ENCODE measurements around the gene AKAP6. TPM values are rescaled to one million over a fixed set of nuclear protein-coding genes. Genes with fewer than 3 reads are reported as not detected.

The AKAP6 gene
- polyA plus RNA-seq, 2 donors = 1.5 to 1.6 TPM

DNA sequence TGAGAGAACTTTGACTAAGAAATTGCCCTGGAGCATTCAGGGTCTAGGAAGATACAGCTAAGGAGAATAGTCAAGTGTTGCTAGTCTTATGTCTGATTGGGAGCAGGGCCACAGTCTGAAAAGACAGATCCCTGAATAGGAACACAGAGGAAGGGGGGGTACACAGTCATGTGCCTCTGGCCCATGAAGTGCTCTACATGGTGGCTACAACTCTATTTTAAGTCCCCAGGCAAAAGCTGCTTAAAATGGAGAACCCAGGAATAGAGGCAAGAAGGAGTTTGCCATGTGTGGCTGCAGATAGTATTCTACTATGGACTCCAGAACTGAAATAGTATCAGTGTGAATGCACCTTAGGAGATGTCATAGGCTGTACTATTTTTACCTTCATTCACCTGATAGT lies 491.6 kb downstream of the AKAP6 start:
- no peaks in the 10 kb centered on the region for H3K36me3 ChIP-seq (ENCODE audit: control insufficient read depth in 2 of 2, insufficient read depth in 2 of 2, low read length in 1 of 2)

DNA sequence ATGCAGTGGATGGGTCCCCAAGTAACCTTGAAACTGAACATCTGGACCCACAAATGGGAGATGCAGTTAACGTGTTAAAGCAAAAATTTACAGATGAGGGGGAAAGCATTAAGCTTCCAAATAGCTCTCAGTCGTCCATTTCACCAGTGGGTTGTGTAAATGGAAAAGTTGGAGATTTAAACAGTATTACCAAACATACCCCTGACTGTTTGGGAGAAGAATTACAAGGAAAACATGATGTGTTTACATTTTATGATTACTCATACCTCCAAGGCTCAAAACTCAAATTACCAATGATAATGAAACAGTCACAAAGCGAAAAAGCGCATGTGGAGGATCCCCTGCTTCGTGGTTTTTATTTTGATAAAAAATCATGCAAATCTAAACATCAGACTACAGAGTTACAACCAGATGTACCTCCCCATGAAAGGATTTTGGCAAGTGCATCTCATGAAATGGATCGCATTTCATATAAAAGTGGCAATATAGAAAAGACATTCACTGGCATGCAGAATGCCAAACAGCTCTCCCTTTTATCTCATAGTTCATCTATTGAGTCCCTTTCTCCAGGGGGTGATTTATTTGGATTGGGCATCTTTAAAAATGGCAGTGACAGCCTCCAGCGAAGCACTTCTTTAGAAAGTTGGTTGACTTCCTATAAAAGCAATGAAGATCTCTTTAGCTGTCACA lies 493.0 kb downstream of the AKAP6 start:
- H3K36me3 ChIP-seq (ENCODE audit: control insufficient read depth in 2 of 2, insufficient read depth in 2 of 2, low read length in 1 of 2) = no peaks in the 10 kb centered on the region
- no peak overlapping the region for H3K27ac ChIP-seq (ENCODE audit: low read depth in 2 of 2, low read length in 1 of 2)
- H3K27me3 ChIP-seq (ENCODE audit: control insufficient read depth in 1 of 2, insufficient read depth in 2 of 2, low read length in 2 of 2) = no peaks in the 10 kb centered on the region
- WGBS, 2 donors = 83 to 87% methylated on average over 7 of the region's 7 CpGs
- no peaks in the 10 kb centered on the region for H3K4me1 ChIP-seq (ENCODE audit: control insufficient read depth in 2 of 2, insufficient read depth in 2 of 2, low read length in 1 of 2)
- H3K9me3 ChIP-seq (ENCODE audit: control insufficient read depth in 2 of 2, insufficient read depth in 1 of 2, low read depth in 1 of 2, low read length in 1 of 2) = no peaks in the 10 kb centered on the region
- H3K4me3 ChIP-seq (ENCODE audit: low read depth in 1 of 2, low read length in 2 of 2) = no peak overlapping the region

More for the DNA sequence above, 491.6 kb downstream of the AKAP6 start:
- Histone ChIP-seq H3K27ac (ENCODE audit: low read depth in 2 of 2, low read length in 1 of 2) (no peak overlapping the region), H3K27me3 (ENCODE audit: control insufficient read depth in 1 of 2, insufficient read depth in 2 of 2, low read length in 2 of 2) (no peaks in the 10 kb centered on the region), H3K9me3 (ENCODE audit: control insufficient read depth in 2 of 2, insufficient read depth in 1 of 2, low read depth in 1 of 2, low read length in 1 of 2) (no peaks in the 10 kb centered on the region), H3K4me3 (ENCODE audit: low read depth in 1 of 2, low read length in 2 of 2) (no peak overlapping the region), H3K4me1 (ENCODE audit: control insufficient read depth in 2 of 2, insufficient read depth in 2 of 2, low read length in 1 of 2) (no peaks in the 10 kb centered on the region)

DNA sequence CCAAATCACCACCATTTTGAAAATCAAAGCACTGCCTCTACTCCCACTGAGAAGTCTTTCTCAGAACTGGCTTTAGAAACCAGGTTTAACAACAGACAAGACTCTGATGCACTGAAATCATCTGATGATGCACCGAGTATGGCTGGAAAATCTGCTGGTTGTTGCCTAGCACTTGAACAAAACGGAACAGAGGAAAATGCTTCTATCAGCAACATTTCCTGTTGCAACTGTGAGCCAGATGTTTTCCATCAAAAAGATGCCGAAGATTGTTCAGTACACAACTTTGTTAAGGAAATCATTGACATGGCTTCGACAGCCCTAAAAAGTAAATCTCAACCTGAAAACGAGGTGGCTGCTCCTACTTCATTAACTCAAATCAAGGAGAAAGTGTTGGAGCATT lies 494.6 kb downstream of the AKAP6 start:
- Histone ChIP-seq H3K4me3 (ENCODE audit: low read depth in 1 of 2, low read length in 2 of 2) (no peak overlapping the region), H3K4me1 (ENCODE audit: control insufficient read depth in 2 of 2, insufficient read depth in 2 of 2, low read length in 1 of 2) (no peaks in the 10 kb centered on the region), H3K27ac (ENCODE audit: low read depth in 2 of 2, low read length in 1 of 2) (no peak overlapping the region), H3K9me3 (ENCODE audit: control insufficient read depth in 2 of 2, insufficient read depth in 1 of 2, low read depth in 1 of 2, low read length in 1 of 2) (no peaks in the 10 kb centered on the region), H3K27me3 (ENCODE audit: control insufficient read depth in 1 of 2, insufficient read depth in 2 of 2, low read length in 2 of 2) (no peaks in the 10 kb centered on the region), H3K36me3 (ENCODE audit: control insufficient read depth in 2 of 2, insufficient read depth in 2 of 2, low read length in 1 of 2) (no peaks in the 10 kb centered on the region)
- WGBS, 2 donors = 73 to 78% methylated on average over 5 of the region's 5 CpGs

DNA sequence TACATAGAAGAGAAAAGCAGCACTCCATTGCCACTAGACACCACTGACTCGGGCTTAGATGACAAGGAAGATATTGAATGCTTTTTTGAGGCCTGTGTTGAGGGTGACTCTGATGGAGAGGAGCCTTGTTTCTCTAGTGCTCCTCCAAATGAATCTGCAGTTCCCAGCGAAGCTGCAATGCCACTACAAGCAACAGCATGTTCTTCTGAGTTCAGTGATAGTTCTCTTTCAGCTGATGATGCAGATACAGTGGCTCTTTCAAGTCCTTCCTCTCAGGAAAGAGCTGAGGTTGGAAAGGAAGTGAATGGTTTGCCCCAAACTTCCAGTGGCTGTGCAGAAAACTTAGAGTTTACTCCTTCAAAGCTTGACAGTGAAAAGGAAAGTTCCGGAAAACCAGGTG lies 495.1 kb downstream of the AKAP6 start:
- H3K4me1 ChIP-seq (ENCODE audit: control insufficient read depth in 2 of 2, insufficient read depth in 2 of 2, low read length in 1 of 2) = no peaks in the 10 kb centered on the region
- H3K27me3 ChIP-seq (ENCODE audit: control insufficient read depth in 1 of 2, insufficient read depth in 2 of 2, low read length in 2 of 2) = no peaks in the 10 kb centered on the region
- no peak overlapping the region for H3K4me3 ChIP-seq (ENCODE audit: low read depth in 1 of 2, low read length in 2 of 2)
- H3K36me3 ChIP-seq (ENCODE audit: control insufficient read depth in 2 of 2, insufficient read depth in 2 of 2, low read length in 1 of 2) = no peaks in the 10 kb centered on the region
- no peaks in the 10 kb centered on the region for H3K9me3 ChIP-seq (ENCODE audit: control insufficient read depth in 2 of 2, insufficient read depth in 1 of 2, low read depth in 1 of 2, low read length in 1 of 2)
- H3K27ac ChIP-seq (ENCODE audit: low read depth in 2 of 2, low read length in 1 of 2) = no peak overlapping the region
- WGBS, 2 donors = 73 to 79% methylated on average over 3 of the region's 3 CpGs

DNA sequence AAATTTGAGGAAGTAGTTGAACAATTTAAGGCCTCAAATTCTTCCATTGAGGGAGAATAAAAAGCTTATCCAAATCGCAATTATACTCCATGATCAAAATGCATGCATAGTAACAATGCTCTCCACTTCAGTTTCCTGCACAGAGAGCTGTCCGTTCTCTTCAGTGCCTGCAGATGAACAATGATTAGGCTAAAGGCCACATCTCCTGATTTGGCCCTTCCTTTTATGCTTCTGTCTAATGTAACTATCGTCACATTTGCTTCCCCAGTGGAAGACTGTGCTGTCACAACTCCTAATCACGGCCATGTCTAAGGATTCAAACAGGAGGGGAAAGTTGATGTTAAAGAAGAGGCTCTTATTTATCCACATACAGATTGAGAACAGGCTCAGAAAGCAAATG lies 496.0 kb downstream of the AKAP6 start:
- no peaks in the 10 kb centered on the region for H3K9me3 ChIP-seq (ENCODE audit: control insufficient read depth in 2 of 2, insufficient read depth in 1 of 2, low read depth in 1 of 2, low read length in 1 of 2)
- no peak overlapping the region for H3K4me3 ChIP-seq (ENCODE audit: low read depth in 1 of 2, low read length in 2 of 2)
- H3K36me3 ChIP-seq (ENCODE audit: control insufficient read depth in 2 of 2, insufficient read depth in 2 of 2, low read length in 1 of 2) = no peaks in the 10 kb centered on the region
- WGBS, 2 donors = 70 to 71% methylated on average over 4 of the region's 4 CpGs
- no peaks in the 10 kb centered on the region for H3K27me3 ChIP-seq (ENCODE audit: control insufficient read depth in 1 of 2, insufficient read depth in 2 of 2, low read length in 2 of 2)
- no peaks in the 10 kb centered on the region for H3K4me1 ChIP-seq (ENCODE audit: control insufficient read depth in 2 of 2, insufficient read depth in 2 of 2, low read length in 1 of 2)
- no peak overlapping the region for H3K27ac ChIP-seq (ENCODE audit: low read depth in 2 of 2, low read length in 1 of 2)

DNA sequence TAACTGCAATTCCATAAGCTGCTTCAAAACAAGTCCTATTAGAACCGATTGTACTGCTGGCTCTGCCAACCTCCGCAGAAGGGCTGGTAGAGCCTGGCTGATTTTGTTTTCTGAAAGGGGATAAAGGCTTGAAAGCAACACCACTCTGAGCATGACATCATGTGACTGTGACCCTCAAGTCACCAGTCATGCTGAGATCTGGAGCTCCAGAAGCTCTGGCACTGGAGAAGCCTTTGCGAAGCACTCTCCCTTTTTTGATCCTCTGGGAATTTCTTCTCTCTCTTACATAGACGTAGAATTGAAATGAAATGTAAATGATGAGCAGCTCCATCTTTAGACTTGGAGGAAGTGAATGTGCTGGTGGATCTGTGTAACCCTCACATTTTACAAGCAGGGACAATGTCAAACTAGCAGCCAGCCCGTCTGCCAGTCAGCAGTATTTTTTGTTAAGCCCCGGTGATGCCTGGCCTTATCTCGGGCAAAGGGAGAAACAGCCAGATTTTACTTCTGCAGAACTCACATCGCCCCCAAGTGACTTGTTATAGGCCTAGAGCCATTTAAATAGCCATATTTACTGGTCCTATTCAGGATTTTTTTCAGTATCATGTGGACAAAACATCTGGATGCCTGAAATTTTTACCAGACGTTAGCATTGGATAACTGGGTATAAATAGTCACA lies 497.4 kb downstream of the AKAP6 start:
- Histone ChIP-seq H3K9me3 (ENCODE audit: control insufficient read depth in 2 of 2, insufficient read depth in 1 of 2, low read depth in 1 of 2, low read length in 1 of 2) (no peaks in the 10 kb centered on the region), H3K36me3 (ENCODE audit: control insufficient read depth in 2 of 2, insufficient read depth in 2 of 2, low read length in 1 of 2) (no peaks in the 10 kb centered on the region), H3K27me3 (ENCODE audit: control insufficient read depth in 1 of 2, insufficient read depth in 2 of 2, low read length in 2 of 2) (no peaks in the 10 kb centered on the region), H3K27ac (ENCODE audit: low read depth in 2 of 2, low read length in 1 of 2) (no peak overlapping the region), H3K4me3 (ENCODE audit: low read depth in 1 of 2, low read length in 2 of 2) (no peak overlapping the region), H3K4me1 (ENCODE audit: control insufficient read depth in 2 of 2, insufficient read depth in 2 of 2, low read length in 1 of 2) (no peaks in the 10 kb centered on the region)
- WGBS, 2 donors = 60 to 65% methylated on average over 9 of the region's 9 CpGs

DNA sequence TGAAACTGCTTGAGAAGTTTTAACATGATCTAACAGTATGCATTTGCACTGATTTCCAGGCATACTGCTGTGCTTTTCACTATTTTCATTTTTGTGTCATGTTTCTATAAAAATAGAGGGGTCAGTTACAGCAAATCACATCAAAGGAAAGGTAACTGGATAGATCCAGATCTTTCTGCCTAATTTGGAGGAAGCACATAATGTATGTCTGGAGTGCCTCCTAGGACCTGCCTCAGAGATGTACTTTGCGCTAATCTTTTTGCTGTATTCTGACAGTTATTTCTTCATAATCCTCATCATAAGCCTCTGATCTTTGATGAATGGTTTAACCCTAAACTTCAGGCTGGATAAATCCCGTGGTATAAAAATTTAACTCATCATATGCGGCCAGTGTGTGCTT lies 498.4 kb downstream of the AKAP6 start:
- 82 to 83% methylated on average over 3 of the region's 3 CpGs for WGBS, 2 donors
- H3K9me3 ChIP-seq (ENCODE audit: control insufficient read depth in 2 of 2, insufficient read depth in 1 of 2, low read depth in 1 of 2, low read length in 1 of 2) = no peaks in the 10 kb centered on the region
- H3K27ac ChIP-seq (ENCODE audit: low read depth in 2 of 2, low read length in 1 of 2) = no peak overlapping the region
- H3K27me3 ChIP-seq (ENCODE audit: control insufficient read depth in 1 of 2, insufficient read depth in 2 of 2, low read length in 2 of 2) = no peaks in the 10 kb centered on the region
- no peak overlapping the region for H3K4me3 ChIP-seq (ENCODE audit: low read depth in 1 of 2, low read length in 2 of 2)
- no peaks in the 10 kb centered on the region for H3K4me1 ChIP-seq (ENCODE audit: control insufficient read depth in 2 of 2, insufficient read depth in 2 of 2, low read length in 1 of 2)
- H3K36me3 ChIP-seq (ENCODE audit: control insufficient read depth in 2 of 2, insufficient read depth in 2 of 2, low read length in 1 of 2) = no peaks in the 10 kb centered on the region

DNA sequence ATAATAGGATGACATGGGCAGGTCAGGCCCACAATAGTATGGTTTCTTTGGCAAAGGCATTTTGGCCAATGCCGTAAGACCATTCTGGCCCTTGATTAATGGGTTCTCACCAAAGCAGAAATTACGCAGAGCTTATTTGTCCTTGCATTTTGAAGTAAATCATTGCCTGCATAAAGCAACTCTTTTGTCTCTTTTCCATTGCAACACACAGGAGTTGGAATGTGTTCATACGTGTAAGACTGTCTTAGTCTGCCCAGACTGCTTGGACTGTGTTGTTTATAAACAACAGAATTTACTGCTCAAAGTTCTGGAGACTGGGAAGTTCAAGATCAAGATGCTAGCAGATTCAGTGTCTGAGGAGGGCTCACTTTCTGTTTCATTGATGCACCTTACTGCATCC lies 506.8 kb downstream of the AKAP6 start:
- Histone ChIP-seq H3K4me1 (ENCODE audit: control insufficient read depth in 2 of 2, insufficient read depth in 2 of 2, low read length in 1 of 2) (no peaks in the 10 kb centered on the region), H3K4me3 (ENCODE audit: low read depth in 1 of 2, low read length in 2 of 2) (no peak overlapping the region), H3K9me3 (ENCODE audit: control insufficient read depth in 2 of 2, insufficient read depth in 1 of 2, low read depth in 1 of 2, low read length in 1 of 2) (no peaks in the 10 kb centered on the region), H3K27ac (ENCODE audit: low read depth in 2 of 2, low read length in 1 of 2) (no peak overlapping the region), H3K36me3 (ENCODE audit: control insufficient read depth in 2 of 2, insufficient read depth in 2 of 2, low read length in 1 of 2) (no peaks in the 10 kb centered on the region), H3K27me3 (ENCODE audit: control insufficient read depth in 1 of 2, insufficient read depth in 2 of 2, low read length in 2 of 2) (no peaks in the 10 kb centered on the region)
- WGBS, 2 donors = 72 to 77% methylated on average over 3 of the region's 3 CpGs

DNA sequence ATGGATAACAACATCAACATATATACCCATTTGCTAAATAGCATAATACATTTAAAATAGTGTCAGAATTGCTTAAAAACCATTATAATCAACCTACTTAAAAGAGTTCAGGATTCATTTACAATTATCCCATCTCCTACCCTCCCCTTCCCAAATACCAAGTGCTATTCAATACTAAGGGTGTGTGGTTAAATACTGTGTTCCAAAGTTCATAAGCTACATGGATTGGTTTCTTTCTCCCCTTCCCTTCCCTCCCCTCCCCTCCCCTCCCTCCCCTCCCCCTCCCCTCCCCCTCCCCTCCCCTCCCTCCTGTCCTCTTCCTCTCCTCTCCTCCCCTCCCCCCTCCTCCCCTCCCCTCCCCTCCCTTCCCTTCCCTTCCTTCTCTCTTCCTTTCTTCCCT lies 512.6 kb downstream of the AKAP6 start:
- Histone ChIP-seq H3K9me3 (ENCODE audit: control insufficient read depth in 2 of 2, insufficient read depth in 1 of 2, low read depth in 1 of 2, low read length in 1 of 2) (no peaks in the 10 kb centered on the region), H3K4me1 (ENCODE audit: control insufficient read depth in 2 of 2, insufficient read depth in 2 of 2, low read length in 1 of 2) (no peaks in the 10 kb centered on the region), H3K4me3 (ENCODE audit: low read depth in 1 of 2, low read length in 2 of 2) (no peak overlapping the region), H3K36me3 (ENCODE audit: control insufficient read depth in 2 of 2, insufficient read depth in 2 of 2, low read length in 1 of 2) (no peaks in the 10 kb centered on the region), H3K27me3 (ENCODE audit: control insufficient read depth in 1 of 2, insufficient read depth in 2 of 2, low read length in 2 of 2) (no peaks in the 10 kb centered on the region), H3K27ac (ENCODE audit: low read depth in 2 of 2, low read length in 1 of 2) (no peak overlapping the region)

DNA sequence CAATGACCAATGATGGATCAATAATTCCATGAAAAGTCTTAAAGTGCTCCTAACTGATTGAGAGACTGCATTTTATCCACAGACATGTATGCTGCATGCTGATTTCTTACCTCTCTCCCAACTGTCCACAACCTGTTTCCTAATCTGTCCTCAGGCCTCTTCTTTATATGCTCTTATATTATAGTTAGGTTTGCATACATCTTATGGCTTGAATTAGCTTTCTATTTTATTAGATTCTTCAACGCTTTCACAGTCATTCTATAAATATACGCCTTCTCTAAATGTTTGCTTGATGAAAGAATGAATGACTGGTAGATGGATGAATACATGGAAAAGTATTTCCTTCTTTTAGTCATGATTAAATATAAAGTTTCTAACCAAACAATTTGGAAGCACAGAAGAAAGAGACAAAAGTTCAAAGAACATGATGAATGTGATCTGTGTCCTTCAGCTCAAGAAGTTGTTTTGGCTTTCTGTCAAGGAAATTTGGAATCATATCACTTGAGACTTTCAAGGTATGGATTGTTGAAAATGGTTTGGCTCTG lies 517.8 kb downstream of the AKAP6 start:
- WGBS, 2 donors = 26 to 35% methylated on average over 2 of the region's 2 CpGs
- Histone ChIP-seq H3K27ac (ENCODE audit: low read depth in 2 of 2, low read length in 1 of 2) (no peak overlapping the region), H3K27me3 (ENCODE audit: control insufficient read depth in 1 of 2, insufficient read depth in 2 of 2, low read length in 2 of 2) (no peaks in the 10 kb centered on the region), H3K9me3 (ENCODE audit: control insufficient read depth in 2 of 2, insufficient read depth in 1 of 2, low read depth in 1 of 2, low read length in 1 of 2) (no peaks in the 10 kb centered on the region), H3K4me1 (ENCODE audit: control insufficient read depth in 2 of 2, insufficient read depth in 2 of 2, low read length in 1 of 2) (no peaks in the 10 kb centered on the region), H3K4me3 (ENCODE audit: low read depth in 1 of 2, low read length in 2 of 2) (no peak overlapping the region), H3K36me3 (ENCODE audit: control insufficient read depth in 2 of 2, insufficient read depth in 2 of 2, low read length in 1 of 2) (no peaks in the 10 kb centered on the region)

All from esophagus (tissue), 2 donors.